NCI-H510A (cell line): Measurements from ENCODE around the gene HBQ1.
"Not testable (repeated sequence)": the region's sequence is repeated elsewhere in the genome, so short reads cannot be mapped to it uniquely, and the experiment has no call there.

Experiments used
- DNase-seq: peaks from one replicate; lab custom pipeline; 2025; lab: John Stamatoyannopoulos, UW

HBQ1 gene

DNA sequence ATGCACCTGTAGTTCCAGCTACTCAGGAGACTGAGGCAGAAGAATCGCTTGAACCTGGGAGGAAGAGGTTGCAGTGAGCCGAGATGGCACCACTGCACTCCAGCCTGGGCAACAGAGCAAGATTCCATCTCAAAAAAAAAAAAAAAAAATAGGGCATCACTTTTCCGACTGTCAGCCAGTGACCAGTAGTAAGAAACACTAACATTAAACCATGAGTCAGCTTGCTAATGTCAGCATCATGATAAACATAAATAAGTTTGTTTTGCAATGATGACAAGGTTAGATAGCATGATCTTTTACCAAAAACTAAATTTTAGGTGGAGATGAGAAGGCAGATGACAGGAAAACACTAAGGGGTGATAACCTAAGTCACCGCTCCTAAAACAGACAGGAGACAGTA is 29.1 kb downstream of the HBQ1 start:
- DNase-seq: not testable (repeated sequence)

DNA sequence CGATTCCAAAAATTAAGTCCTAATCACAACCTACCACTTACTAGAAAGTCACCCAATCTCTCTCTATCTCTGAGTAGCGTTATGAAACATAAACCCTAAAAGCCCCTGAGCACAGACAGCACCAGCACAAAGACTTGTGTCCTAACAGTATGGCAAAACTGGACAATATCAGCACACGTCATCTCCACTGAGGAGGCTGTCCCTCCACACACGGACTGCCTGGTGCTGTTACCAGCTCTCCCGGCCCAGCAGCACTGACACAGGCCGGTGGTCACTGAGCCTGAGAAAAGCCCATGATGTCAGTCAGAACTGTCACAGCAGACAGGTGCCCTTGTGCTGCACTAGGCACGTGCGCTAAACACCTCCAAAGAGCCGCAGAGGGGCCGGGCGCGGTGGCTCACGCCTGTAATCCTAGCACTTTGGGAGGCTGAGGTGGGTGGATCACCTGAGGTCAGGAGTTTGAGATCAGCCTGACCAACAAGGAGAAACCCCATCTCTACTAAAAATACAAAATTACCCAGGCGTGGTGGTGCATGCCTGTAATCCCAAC is 31.4 kb downstream of the HBQ1 start:
- DNase-seq: not testable (repeated sequence)

DNA sequence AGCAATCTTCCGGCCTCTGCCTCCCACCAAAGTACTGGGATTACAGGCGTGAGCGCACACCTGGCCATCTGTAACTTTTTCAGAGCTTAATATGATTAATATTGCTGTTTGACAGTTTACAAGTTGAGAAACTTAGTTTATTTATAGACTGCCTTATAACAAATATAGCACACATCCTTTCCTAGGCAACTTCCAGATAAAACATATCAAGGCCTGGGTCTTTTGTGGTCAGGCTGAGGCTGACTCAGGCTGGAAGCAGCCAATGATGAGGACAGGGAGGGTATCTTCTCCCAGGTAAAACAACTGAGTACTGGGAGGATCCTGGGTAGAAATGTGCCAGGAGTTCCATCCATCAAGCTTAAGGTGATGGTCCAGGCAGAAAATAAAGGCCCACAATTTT is 32.7 kb downstream of the HBQ1 start:
- no peak for DNase-seq

DNA sequence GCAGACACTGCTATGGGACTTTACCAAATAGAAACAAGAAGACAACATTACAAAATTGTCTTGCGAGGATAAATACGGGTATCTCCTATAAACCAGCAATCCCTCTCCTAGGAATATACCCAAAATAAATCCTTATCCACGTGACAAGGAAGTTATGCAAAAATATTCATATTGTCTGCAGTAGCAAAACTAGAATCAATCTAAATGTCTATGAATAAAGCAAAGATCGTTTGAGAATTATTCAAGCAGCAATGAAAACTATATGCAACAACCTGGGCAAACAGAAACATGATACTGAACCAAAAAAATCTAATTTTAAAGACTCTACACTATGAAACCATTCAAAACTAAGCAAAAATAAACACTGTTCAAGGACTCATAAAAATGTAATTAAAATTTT is 39.8 kb downstream of the HBQ1 start:
- no peak for DNase-seq

DNA sequence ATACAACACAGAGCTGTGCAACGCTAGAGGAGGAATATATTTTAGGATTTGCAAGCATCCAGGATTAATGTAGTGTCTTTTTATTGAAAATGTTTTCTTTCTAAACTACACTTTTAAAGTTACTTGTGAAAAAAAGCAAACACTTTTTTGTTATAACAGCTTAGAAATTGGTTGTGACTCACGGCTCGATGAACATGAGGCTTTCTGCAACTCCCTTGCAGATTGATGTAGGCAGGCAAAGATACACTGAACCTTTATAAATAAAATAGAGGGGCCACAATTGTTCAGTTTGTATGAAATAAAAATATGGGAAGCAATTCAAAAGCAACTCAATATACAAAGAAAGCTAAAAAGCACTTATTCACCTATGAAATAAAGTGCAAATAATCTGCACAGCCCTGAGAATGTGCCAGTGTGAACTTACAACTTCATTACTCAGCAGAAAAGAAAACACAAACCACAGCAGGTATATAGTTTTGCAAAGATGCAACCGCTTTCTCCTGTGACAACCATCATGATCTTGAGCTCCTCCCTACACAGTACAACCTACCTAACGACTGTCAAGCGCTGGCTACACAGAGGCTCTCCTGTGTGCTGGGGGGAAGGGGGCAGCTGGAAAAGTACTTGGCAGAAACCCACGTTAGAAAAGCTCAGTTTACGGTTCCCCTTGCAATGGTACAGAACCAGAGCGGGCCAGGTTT is 48.0 kb downstream of the HBQ1 start:
- no peak for DNase-seq

DNA sequence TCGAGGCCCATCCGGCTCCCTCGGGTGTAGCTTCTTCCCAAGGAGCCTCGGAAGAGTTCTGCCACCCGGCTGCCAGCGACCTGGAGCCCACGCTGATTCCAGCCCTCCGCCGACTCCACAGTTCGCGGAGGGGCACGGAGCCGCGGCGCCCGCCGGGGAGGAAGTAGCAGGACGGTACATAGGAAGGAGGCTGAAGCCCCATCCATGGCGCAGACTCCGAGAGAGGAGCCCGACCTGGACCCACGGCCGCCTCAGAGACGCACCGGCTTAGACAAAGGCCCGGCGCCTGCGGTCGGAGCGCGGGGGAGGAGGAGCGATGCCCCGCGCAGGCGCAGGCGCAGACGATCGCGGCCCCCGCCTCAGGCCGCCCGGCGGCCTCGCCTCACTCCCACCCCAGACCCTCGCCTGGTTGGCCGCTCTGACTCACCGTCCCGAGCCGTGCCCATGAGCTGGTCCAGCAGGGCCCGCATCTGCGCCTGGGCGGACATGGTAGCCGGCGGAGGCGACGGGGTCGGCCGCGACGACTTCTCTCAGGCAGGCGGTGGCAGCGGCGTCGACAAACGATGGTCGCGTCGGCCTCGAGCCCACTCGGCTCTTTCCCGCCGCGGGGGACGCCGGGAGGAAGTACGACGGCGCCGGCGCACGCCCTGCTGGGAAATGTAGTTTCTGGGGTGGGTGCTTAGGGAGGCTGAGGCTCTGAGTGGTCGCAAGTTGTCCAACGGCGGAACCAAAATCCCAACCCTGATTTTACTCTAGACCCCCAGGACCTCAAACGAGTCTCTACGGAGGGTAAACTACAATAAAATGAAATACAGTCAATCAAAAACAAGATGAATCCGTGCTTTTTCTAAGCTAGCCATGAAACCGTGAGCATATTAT is 48.8 kb downstream of the HBQ1 start, which contains the start of gene LUC7L:
Gene LUC7L (minus strand): TSS at position 598 of the 879 bp plus-strand sequence. CDS start 110 bp downstream, at position 488.
- peak; percentile 77 for DNase-seq

DNA sequence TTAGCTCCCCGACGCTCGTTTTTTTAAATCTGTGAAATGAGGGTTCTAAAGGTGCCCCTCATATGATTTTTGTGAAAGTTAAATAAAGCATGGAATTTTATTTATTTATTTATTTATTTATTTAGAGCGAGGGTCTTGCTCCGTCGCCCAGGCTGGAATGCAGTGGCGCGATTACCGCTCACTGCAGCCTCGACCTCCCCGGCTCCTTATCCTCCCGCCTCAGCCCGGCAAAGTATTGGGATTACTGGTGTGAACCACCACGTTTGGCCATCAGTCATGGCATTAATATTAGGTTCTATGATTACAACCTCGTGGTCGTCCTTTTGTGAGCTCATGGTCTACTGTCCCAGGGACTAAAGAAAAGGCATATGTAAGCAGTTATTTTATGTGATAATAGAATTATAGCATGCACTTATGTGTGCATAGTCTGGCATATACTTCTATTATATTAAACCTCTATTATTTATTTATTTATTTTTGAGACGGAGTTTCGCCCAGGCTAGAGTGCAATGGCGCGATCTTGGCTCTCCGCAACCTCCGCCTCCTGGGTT is 49.5 kb downstream of the HBQ1 start:
- no peak for DNase-seq

DNA sequence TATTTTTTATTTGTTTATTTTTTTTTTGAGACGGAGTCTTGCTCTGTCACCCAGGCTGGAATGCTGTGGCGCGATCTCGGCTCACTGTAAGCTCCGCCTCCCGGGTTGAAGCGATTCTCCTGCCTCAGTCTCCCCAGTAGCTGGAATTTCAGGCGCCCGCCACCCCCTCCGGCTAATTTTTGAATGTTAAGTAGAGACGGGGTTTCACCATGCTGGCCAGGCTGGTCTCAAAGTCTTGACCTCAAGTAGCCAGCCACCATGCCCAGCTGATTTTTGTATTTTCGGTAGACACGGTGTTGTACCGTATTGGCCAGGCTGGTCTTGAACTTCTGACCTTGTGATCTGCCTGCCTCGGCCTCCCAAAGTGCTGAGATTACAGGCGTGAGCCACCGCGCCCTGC is 50.1 kb downstream of the HBQ1 start:
- DNase-seq: not testable (repeated sequence)
